Activated CD4-positive, CD25-positive, alpha-beta regulatory T cell treated with anti-CD3 and anti-CD28 coated beads, Interleukin-2, amount 50 U/mL, for 72 hours (primary cell): ENCODE measurements around the gene RAMP3.
A peak's percentile ranks its signal among the peaks of the same experiment; 100 is the strongest.
"Not testable (repeated sequence)": the region's sequence is repeated elsewhere in the genome, so short reads cannot be mapped to it uniquely, and the experiment has no call there.

ENCODE experiments used
- DNase-seq: peaks from one replicate; pipeline ENCODE4 v3.0.0; 2021

RAMP3 gene

GRCh38 chr7:45158471-45158870, 880 bp downstream of the RAMP3 start:
- DNase-seq = no peak

- no peak for DNase-seq
Observed at GRCh38 chr7:45159296-45159695, 1.7 kb downstream of the RAMP3 start.

- DNase-seq = no peak
Observed at GRCh38 chr7:45160417-45160881, 2.9 kb downstream of the RAMP3 start.

- no peak for DNase-seq
Observed at GRCh38 chr7:45161138-45161537, 3.5 kb downstream of the RAMP3 start.

- DNase-seq = no peak
Observed at GRCh38 chr7:45161842-45162241, 4.3 kb downstream of the RAMP3 start.

- no peak for DNase-seq
Observed at GRCh38 chr7:45162311-45162845, 4.8 kb downstream of the RAMP3 start.

- no peak for DNase-seq
Observed at GRCh38 chr7:45162943-45163691, 5.5 kb downstream of the RAMP3 start.

GRCh38 chr7:45163692-45164052, 6.1 kb downstream of the RAMP3 start:
- no peak for DNase-seq

GRCh38 chr7:45164271-45164670, 6.7 kb downstream of the RAMP3 start:
- not testable (repeated sequence) for DNase-seq

- no peak for DNase-seq
Observed at GRCh38 chr7:45165857-45166256, 8.3 kb downstream of the RAMP3 start.

GRCh38 chr7:45171946-45172345, 14.4 kb downstream of the RAMP3 start:
- DNase-seq = peak; percentile 17

GRCh38 chr7:45173596-45174327, 16.2 kb downstream of the RAMP3 start:
- DNase-seq = peak; percentile 13

- DNase-seq = peak; percentile 7
Observed at GRCh38 chr7:45174328-45174610, 16.7 kb downstream of the RAMP3 start.

- peak; percentile 14 for DNase-seq
Observed at GRCh38 chr7:45174966-45175765, 17.6 kb downstream of the RAMP3 start.

GRCh38 chr7:45176091-45176490, 18.5 kb downstream of the RAMP3 start:
- peak; percentile 16 for DNase-seq

- DNase-seq = peak; percentile 29
Observed at GRCh38 chr7:45176886-45177731, 19.5 kb downstream of the RAMP3 start.

- peak; percentile 28 for DNase-seq
Observed at GRCh38 chr7:45177801-45178200, 20.2 kb downstream of the RAMP3 start.

- peak; percentile 25 for DNase-seq
Observed at GRCh38 chr7:45178241-45179225, 20.9 kb downstream of the RAMP3 start.

GRCh38 chr7:45179666-45180065, 22.1 kb downstream of the RAMP3 start:
- DNase-seq = no peak

GRCh38 chr7:45180084-45180986, 22.7 kb downstream of the RAMP3 start:
- DNase-seq = peak; percentile 22
